ENCODE results near the gene FAM78B. TPM values are rescaled to one million over a fixed set of nuclear protein-coding genes. Genes with fewer than 3 reads are reported as not detected.

FAM78B gene
- total RNA-seq, 4 donors from 2014 or later, result 0.21 to 3.3 (median 0.26) TPM; not detected in 1

DNA sequence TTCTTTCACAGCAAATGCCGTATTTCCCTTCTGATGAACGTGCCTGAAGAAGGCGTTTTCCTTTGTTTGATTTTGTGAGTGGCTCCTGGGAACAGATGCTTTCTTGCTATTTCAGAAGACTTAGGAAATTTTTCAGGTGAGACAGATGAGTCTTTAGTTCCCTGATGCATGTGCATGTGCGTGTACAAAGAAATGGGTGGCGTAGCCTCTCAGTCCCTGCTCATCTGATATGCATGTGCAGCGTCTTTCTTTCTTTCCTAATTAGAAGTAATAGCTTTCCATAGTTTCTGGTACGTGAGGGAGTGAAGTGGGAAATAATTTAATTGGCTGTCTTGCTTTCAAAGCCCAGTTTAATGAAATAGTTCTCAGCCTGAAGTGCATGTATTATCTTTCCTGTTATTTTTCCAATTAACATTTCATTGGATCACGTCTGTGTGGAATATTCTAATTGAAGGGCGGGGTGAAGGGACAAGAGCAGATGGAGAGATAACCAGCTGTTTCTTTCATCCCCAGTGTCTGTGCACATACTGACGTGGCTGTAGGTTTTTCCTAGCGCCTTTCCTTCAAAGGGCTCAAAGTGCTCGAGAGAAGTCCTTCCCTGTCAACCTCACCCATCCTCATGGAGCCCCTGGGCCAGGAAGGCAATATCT, 104.3 kb downstream of the FAM78B start:
- Histone ChIP-seq H3K36me3 (no peaks in the 10 kb centered on the region), H3K9me3 (no peaks in the 10 kb centered on the region), H3K4me1 (no peaks in the 10 kb centered on the region), H3K4me3 (no peak overlapping the region), H3K27ac (no peak overlapping the region), H3K27me3 (no peaks in the 10 kb centered on the region)
- no peak for TF ChIP-seq POLR2A (IDR thresholded peaks at IDR 0.05)
- TF ChIP-seq, protein P1, sequence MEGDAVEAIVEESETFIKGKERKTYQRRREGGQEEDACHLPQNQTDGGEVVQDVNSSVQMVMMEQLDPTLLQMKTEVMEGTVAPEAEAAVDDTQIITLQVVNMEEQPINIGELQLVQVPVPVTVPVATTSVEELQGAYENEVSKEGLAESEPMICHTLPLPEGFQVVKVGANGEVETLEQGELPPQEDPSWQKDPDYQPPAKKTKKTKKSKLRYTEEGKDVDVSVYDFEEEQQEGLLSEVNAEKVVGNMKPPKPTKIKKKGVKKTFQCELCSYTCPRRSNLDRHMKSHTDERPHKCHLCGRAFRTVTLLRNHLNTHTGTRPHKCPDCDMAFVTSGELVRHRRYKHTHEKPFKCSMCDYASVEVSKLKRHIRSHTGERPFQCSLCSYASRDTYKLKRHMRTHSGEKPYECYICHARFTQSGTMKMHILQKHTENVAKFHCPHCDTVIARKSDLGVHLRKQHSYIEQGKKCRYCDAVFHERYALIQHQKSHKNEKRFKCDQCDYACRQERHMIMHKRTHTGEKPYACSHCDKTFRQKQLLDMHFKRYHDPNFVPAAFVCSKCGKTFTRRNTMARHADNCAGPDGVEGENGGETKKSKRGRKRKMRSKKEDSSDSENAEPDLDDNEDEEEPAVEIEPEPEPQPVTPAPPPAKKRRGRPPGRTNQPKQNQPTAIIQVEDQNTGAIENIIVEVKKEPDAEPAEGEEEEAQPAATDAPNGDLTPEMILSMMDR (IDR thresholded peaks at IDR 0.05), result no peak
- no peak for DNase-seq
- intact Hi-C loops (cut with DNase I; ENCODE audit: low total_unique reads), result loop anchor here (10.0 kb wide), 1 partner anchor 62 kb away; no protein-coding TSS in a partner anchor

DNA sequence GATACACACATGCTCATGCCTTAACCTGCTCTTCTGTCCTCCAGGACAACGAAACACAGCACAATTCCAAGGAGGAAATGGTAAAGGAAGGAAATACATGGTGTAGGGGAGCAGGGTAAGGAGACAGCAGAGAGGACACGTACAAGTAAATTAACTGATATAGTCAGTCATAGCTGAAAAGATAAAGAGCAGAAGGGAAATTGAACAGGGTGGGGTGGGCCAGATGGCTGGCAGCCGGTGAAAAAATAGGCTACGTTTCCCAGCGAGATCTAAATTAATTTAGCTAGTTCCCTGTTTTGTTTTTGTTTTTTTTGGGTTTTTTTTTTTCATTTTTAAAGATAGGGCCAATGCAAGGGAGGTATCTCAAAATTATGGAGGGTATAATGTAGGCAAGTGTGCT, 109.2 kb downstream of the FAM78B start:
- H3K27ac ChIP-seq, result no peak overlapping the region
- no peak for DNase-seq
- TF ChIP-seq, protein P1 (IDR thresholded peaks at IDR 0.05), result no peak
- no peak for TF ChIP-seq POLR2A (IDR thresholded peaks at IDR 0.05)
- no peak overlapping the region for H3K4me3 ChIP-seq
- H3K9me3 ChIP-seq, result no peaks in the 10 kb centered on the region
- H3K36me3 ChIP-seq, result no peaks in the 10 kb centered on the region
- H3K27me3 ChIP-seq, result no peaks in the 10 kb centered on the region
- H3K4me1 ChIP-seq, result no peaks in the 10 kb centered on the region
- intact Hi-C loops (cut with DNase I; ENCODE audit: low total_unique reads), result no loop called here

DNA sequence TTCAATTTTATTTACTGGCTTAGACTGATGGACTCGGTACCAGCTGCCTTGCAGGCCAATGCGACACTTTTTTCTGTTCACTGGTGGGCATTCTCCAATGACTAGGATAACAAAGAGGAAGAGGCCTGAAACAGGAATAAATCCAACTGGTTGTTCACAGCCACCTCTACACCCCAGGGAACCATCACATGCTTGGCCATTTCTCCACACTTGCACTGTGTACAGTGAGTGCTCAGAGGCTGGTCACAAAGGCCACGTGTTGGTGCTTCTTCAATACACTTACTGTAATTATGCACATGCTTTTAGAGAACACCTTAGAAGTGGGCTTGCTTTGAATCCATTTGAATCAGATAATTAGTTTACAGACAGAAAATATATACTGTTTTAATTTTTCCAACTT, 113.4 kb downstream of the FAM78B start:
- no peaks in the 10 kb centered on the region for H3K36me3 ChIP-seq
- no peak overlapping the region for H3K27ac ChIP-seq
- intact Hi-C loops (cut with DNase I; ENCODE audit: low total_unique reads), result no loop called here
- no peak for DNase-seq
- no peaks in the 10 kb centered on the region for H3K27me3 ChIP-seq
- TF ChIP-seq, protein P1 (IDR thresholded peaks at IDR 0.05), result no peak
- TF ChIP-seq POLR2A (IDR thresholded peaks at IDR 0.05), result no peak
- no peak overlapping the region for H3K4me3 ChIP-seq
- no peaks in the 10 kb centered on the region for H3K9me3 ChIP-seq
- no peaks in the 10 kb centered on the region for H3K4me1 ChIP-seq

DNA sequence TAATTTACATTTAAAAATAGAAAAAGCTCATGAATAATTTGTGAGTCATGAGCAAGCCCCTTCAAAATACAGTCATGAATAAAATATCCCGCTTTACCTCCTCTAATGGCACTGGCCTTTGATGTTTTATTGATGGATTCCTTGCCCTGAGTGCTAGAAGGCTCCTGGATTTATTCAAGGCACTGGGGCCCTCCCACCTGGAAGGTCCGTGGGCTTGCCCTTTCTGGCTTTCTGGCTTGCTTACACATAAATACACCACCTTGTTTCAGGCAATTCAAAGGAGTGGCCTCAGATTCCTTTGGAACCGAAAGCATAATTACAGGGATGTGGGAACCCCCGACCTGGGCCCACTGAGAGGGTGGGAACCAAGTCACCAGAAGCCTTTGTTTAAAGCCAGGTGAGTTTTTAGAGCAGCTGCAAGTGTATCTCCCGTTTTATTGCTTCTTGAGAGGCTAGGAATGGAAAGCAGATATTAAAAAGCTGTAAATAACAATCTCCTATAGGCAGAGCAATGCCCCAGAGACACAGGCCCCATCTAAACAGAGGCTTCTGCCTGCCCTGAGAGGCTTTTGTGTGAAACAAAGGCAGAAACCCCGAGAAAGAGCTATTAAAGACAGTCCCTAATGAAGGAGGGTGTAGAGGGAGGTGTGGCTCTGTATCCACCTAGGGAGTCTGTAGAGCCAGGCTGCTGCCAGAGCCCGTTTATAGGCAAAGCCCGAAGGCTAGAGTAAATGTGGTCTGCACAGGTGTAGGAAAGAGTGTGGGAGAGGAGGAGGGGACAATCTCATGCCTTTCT, 126.4 kb downstream of the FAM78B start:
- H3K36me3 ChIP-seq, result no peaks in the 10 kb centered on the region
- TF ChIP-seq POLR2A (IDR thresholded peaks at IDR 0.05), result no peak
- TF ChIP-seq, protein P1 (IDR thresholded peaks at IDR 0.05), result no peak
- no peak overlapping the region for H3K27ac ChIP-seq
- H3K9me3 ChIP-seq, result no peaks in the 10 kb centered on the region
- no peaks in the 10 kb centered on the region for H3K4me1 ChIP-seq
- intact Hi-C loops (cut with DNase I; ENCODE audit: low total_unique reads), result no loop called here
- H3K27me3 ChIP-seq, result no peaks in the 10 kb centered on the region
- H3K4me3 ChIP-seq, result no peak overlapping the region
- no peak for DNase-seq
